Fibroblast of skin of right biceps (primary cell): ENCODE data around the gene PPID.
"Not testable (repeated sequence)": the region's sequence is repeated elsewhere in the genome, so short reads cannot be mapped to it uniquely, and the experiment has no call there.

ENCODE experiments used
- DNase-seq: peaks from one replicate; pipeline ENCODE4 v3.0.0-alpha.2; 2013

PPID gene

GRCh38 chr4:158666892-158667291 lies 56.3 kb downstream of the PPID start:
- DNase-seq: no peak

DNA sequence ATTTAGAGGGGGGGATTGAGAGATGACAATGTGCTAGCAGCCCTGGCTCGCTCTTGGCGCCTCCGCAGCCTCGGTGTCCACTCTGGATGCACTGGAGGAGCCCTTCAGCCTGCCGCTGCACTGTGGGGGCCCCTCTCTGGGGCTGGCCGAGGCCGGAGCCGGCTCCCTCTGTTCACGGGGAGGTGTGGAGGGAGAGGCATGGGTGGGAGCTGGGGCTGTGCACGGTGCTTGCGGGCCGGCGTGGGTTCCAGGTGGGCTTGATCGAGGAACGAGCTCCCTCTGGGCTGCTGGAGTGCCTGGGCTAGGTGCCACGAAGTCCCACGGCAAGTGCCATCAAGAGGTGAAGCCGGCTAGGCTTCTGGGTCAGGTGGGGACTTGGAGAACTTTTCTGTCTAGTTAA lies 58.4 kb downstream of the PPID start:
- no peak for DNase-seq

DNA sequence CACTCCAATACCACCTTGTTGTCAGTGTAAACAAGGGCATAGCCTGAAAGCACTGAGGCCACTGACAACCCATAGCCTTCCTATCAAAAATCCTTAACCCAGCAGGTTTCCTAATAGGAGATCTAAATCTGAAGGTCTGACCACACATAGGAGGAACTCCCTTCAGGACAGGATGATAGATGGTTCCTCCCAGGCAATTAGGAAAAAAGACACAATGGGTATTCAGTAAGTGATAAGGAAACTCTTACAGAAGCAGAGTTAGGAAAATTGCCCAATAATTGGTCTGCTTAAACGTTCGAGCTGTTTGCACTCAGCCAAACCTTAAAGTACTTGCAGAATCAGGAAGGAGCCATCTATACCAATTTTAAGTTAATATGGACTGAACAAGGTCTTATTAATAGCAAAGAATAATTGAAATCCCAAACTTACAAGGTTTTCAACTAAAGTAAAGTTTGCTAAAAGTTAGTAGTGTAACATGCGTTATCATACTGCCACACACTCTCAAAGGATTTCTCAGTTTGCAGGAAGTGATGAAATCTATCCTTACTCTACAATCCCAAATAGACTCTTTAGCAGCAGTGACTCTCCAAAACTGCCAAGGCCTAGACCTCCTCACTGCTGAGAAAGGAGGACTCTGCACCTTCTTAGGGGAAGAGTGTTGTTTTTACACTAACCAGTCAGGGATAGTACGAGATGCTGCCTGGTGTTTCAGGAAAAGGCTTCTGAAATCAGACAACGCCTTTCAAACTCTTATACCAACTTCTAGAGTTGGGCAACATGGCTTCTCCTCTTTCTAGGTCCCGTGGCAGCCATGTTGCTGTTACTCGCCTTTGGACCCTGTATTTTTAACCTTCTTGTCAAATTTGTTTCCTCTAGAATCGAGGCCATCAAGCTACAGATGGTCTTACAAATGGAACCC lies 59.2 kb downstream of the PPID start:
- not testable (repeated sequence) for DNase-seq

GRCh38 chr4:158663255-158663654 lies 59.9 kb downstream of the PPID start:
- not testable (repeated sequence) for DNase-seq
